Esophagus squamous epithelium (tissue), 4 donors: ENCODE measurements around the gene LINGO3.

Experiments used
- POLR2A ChIP-seq, 4 donors: fragments of 450-650 bp; IDR thresholded peaks; one replicate each; pipeline ENCODE4 v1.6.1; 2017; ENCODE audit warnings: antibody characterized with exemption in 4 of 4, mild to moderate bottlenecking in 4 of 4, moderate library complexity in 3 of 4
- TF ChIP-seq, protein P1 (sequence below), 6 experiments: fragments of 450-650 bp in 4 of 6; fragments of 200-600 bp in 2 of 6; sonication (generic) in 2 of 6; IDR thresholded peaks; one replicate each; pipeline ENCODE4 v1.5.1; 2016 to 2019; ENCODE audit warnings: antibody characterized with exemption in 6 of 6, mild to moderate bottlenecking in 4 of 6, moderate library complexity in 4 of 6

DNA sequence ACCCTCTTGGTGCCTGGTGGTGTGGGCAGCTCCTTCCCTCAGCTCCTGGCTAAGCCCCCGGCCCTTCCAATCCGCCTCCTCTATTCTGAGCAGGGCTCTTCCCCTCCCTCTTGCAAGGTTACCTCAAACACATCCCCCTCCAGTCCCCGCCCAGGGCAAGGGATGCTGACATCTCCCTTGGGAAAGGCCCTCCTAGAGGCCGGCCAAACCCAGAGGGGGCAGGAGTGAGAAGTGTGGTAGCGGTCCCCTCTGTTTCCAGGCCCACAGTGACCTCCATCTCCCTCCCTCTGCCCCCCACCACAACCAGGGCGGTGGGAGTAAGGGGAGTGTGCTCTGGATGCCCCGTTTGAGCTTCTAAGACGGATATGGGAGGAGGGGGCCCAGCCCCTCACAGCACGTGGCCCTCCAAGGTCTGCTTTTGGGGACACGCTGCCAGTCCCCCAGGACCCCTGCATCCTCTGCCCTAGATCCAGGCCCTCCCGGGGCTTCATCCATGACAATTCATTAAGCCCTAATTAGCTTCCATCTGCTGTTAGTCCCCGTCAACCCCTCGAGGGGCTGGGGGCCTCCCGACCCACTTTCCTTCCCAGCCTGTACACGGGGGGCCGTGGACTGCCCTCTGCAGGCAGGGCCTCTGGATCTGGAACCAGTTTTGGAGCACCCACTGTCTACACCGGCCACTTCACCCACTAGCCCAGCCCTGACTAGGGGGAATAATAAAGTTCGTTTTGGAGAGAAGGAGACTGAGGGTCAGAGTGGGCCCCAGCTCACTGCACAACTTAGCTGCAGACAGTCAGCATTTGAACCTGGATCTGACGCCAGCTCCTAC is 2.3 kb downstream of the LINGO3 start:
- TF ChIP-seq, protein P1, sequence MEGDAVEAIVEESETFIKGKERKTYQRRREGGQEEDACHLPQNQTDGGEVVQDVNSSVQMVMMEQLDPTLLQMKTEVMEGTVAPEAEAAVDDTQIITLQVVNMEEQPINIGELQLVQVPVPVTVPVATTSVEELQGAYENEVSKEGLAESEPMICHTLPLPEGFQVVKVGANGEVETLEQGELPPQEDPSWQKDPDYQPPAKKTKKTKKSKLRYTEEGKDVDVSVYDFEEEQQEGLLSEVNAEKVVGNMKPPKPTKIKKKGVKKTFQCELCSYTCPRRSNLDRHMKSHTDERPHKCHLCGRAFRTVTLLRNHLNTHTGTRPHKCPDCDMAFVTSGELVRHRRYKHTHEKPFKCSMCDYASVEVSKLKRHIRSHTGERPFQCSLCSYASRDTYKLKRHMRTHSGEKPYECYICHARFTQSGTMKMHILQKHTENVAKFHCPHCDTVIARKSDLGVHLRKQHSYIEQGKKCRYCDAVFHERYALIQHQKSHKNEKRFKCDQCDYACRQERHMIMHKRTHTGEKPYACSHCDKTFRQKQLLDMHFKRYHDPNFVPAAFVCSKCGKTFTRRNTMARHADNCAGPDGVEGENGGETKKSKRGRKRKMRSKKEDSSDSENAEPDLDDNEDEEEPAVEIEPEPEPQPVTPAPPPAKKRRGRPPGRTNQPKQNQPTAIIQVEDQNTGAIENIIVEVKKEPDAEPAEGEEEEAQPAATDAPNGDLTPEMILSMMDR (IDR thresholded peaks at IDR 0.05) = no peak
- TF ChIP-seq POLR2A (IDR thresholded peaks at IDR 0.05) = no peak
